PC-3 (cell line): ENCODE results near the gene KLB.

ENCODE experiments used
- CTCF ChIP-seq: fragments of 300-600 bp; sonication (generic); conservative IDR thresholded peaks from 2 replicates; pipeline ENCODE4 v1.5.1; 2017; ENCODE audit warnings: antibody characterized with exemption, low read depth, mild to moderate bottlenecking, low read length
- EZH2 ChIP-seq: fragments of 300-600 bp; sonication (generic); IDR thresholded peaks from one replicate; pipeline ENCODE4 v1.6.1; 2017; ENCODE audit warnings: antibody characterized with exemption, mild to moderate bottlenecking, low read length; ENCODE audit not compliant: unreplicated experiment

DNA sequence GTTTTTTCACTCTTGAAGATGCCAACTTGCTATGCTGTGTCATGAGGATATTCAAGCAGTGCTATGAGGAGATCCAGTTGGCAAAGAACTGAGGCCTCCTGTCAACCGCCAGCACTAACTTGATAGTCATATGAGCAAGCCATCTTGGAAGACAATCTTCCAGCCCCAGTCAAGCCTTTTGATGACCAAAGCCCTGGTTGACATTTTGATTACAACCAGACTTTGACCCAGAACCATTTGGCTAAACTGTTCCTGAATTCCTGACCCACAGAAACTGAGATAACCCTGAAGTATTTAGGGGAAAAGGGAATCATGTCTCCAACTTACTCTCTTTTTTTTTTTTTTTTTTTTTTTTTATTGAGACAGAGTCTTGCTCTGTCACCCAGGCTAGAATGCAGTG lies 87.6 kb downstream of the KLB start:
- TF ChIP-seq CTCF (no peak), EZH2 (no peak)
